ENCODE data around the gene ABCB8. TPM values are rescaled to one million over a fixed set of nuclear protein-coding genes. Genes with fewer than 3 reads are reported as not detected.

ABCB8 gene
- total and polyA plus RNA-seq, 12 donors: 15.5 to 62.3 (median 51.2) TPM

DNA sequence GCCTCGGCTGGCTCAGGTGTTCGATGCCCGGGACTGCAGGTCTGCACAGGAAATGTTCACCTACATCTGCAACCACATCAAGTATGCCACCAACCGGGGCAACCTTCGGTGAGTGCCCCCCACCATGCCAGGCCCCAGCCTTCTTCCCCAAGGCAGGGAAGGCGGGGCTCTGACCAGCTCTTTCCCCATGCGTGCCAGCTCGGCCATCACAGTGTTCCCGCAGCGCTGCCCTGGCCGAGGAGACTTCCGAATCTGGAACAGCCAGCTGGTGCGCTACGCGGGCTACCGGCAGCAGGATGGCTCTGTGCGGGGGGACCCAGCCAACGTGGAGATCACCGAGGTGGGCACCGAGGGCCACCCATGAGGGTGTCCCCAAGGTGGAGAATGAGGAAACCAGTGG, 29.9 kb upstream of the ABCB8 start:
- H3K4me3 ChIP-seq: no peak overlapping the region
- H3K4me1 ChIP-seq (replicated peaks in 1 of 2): no peaks in the 10 kb centered on the region
- no peak for TF ChIP-seq POLR2A (IDR thresholded peaks at IDR 0.05)
- TF ChIP-seq, protein P1, sequence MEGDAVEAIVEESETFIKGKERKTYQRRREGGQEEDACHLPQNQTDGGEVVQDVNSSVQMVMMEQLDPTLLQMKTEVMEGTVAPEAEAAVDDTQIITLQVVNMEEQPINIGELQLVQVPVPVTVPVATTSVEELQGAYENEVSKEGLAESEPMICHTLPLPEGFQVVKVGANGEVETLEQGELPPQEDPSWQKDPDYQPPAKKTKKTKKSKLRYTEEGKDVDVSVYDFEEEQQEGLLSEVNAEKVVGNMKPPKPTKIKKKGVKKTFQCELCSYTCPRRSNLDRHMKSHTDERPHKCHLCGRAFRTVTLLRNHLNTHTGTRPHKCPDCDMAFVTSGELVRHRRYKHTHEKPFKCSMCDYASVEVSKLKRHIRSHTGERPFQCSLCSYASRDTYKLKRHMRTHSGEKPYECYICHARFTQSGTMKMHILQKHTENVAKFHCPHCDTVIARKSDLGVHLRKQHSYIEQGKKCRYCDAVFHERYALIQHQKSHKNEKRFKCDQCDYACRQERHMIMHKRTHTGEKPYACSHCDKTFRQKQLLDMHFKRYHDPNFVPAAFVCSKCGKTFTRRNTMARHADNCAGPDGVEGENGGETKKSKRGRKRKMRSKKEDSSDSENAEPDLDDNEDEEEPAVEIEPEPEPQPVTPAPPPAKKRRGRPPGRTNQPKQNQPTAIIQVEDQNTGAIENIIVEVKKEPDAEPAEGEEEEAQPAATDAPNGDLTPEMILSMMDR (IDR thresholded peaks at IDR 0.05): no peak
- H3K9me3 ChIP-seq (replicated peaks in 1 of 3): no peaks in the 10 kb centered on the region
- no peaks in the 10 kb centered on the region for H3K36me3 ChIP-seq (replicated peaks in 1 of 2)
- no peak for DNase-seq
- intact Hi-C loops (cut with DNase I): no loop called here
- WGBS, 4 donors: 86 to 91% (median 89%) methylated on average over 15 to 20 of the region's 20 CpGs
- H3K27ac ChIP-seq: no peak overlapping the region
- H3K27me3 ChIP-seq: no peaks in the 10 kb centered on the region

DNA sequence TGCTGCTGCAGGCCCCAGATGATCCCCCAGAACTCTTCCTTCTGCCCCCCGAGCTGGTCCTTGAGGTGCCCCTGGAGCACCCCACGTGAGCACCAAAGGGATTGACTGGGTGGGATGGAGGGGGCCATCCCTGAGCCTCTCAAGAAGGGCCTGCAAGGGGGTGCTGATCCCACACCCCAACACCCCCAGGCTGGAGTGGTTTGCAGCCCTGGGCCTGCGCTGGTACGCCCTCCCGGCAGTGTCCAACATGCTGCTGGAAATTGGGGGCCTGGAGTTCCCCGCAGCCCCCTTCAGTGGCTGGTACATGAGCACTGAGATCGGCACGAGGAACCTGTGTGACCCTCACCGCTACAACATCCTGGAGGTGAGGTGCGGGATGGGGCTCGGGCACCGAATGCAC, 29.2 kb upstream of the ABCB8 start:
- no peaks in the 10 kb centered on the region for H3K27me3 ChIP-seq
- no peaks in the 10 kb centered on the region for H3K4me1 ChIP-seq (replicated peaks in 1 of 2)
- no peak overlapping the region for H3K27ac ChIP-seq
- 80 to 94% (median 88%) methylated on average over 1 to 12 of the region's 12 CpGs for WGBS, 4 donors
- H3K9me3 ChIP-seq (replicated peaks in 1 of 3): no peaks in the 10 kb centered on the region
- no peak overlapping the region for H3K4me3 ChIP-seq
- intact Hi-C loops (cut with DNase I): no loop called here
- no peak for TF ChIP-seq POLR2A (IDR thresholded peaks at IDR 0.05)
- TF ChIP-seq, protein P1 (IDR thresholded peaks at IDR 0.05): no peak
- no peak for DNase-seq
- no peaks in the 10 kb centered on the region for H3K36me3 ChIP-seq (replicated peaks in 1 of 2)

DNA sequence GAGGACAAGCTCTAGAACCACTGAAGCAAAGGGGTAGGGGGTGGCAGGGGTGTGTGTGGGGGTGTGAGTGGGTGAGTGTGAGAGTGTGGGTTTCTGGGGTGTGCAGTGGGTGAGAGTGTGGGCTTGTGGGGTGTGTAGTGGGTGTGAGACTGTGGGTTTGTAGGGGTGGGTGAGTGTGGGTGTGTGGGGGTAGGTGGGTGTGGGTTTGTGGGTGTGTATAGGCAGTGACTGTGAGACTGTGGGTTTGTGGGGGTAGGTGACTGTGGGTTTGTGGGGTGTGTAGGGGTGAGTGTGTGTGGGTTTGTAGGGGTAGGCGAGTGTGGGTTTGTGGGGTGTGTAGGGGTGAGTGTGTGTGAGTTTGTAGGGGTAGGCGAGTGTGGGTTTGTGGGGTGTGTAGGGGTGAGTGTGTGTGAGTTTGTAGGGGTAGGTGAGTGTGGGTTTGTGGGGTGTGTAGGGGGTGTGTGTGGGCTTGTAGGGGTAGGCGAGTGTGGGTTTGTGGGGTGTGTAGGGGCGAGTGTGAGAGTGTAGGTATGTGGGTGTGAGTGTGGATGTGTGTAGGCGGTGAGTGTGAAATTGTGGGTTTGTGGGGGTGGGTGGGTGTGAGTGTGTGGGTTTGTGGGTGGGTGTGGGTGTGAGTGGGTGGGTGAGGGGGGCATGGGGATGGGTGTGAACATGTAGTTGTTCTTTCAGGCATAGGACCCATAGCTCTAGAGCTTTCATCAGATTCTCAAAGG, 28.6 kb upstream of the ABCB8 start:
- TF ChIP-seq POLR2A (IDR thresholded peaks at IDR 0.05): no peak
- TF ChIP-seq, protein P1 (IDR thresholded peaks at IDR 0.05): no peak
- no peak for DNase-seq
- WGBS, 4 donors: 76 to 89% (median 83%) methylated on average over 5 of the region's 5 CpGs
- no peaks in the 10 kb centered on the region for H3K9me3 ChIP-seq (replicated peaks in 1 of 3)
- H3K4me3 ChIP-seq: no peak overlapping the region
- H3K36me3 ChIP-seq (replicated peaks in 1 of 2): no peaks in the 10 kb centered on the region
- no peaks in the 10 kb centered on the region for H3K27me3 ChIP-seq
- intact Hi-C loops (cut with DNase I): no loop called here
- no peak overlapping the region for H3K27ac ChIP-seq
- no peaks in the 10 kb centered on the region for H3K4me1 ChIP-seq (replicated peaks in 1 of 2)

DNA sequence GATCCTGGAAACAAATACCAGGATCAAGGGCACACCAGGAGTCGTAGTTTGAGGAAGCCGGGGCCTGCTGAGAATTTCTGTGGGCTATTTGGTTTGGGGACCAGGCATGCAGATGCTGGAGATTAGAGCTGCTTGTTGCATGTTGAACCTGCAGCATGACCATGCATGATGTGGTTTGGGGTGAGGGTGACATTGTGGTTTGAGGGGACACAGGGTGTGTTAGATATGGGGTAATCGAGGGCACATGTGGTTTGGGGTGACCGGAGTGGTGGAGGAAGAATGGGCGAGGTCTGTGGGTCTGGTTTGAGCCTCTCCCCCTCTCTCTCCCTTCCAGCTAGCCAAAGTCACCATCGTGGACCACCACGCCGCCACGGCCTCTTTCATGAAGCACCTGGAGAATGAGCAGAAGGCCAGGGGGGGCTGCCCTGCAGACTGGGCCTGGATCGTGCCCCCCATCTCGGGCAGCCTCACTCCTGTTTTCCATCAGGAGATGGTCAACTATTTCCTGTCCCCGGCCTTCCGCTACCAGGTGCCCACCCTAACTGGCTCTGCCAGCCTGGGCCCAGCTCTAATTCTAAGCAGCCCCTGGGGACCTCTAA, 27.3 kb upstream of the ABCB8 start:
- H3K27me3 ChIP-seq: no peaks in the 10 kb centered on the region
- H3K36me3 ChIP-seq (replicated peaks in 1 of 2): no peaks in the 10 kb centered on the region
- intact Hi-C loops (cut with DNase I): no loop called here
- TF ChIP-seq, protein P1 (IDR thresholded peaks at IDR 0.05): no peak
- no peak for TF ChIP-seq POLR2A (IDR thresholded peaks at IDR 0.05)
- DNase-seq: no peak
- no peaks in the 10 kb centered on the region for H3K4me1 ChIP-seq (replicated peaks in 1 of 2)
- 83 to 88% (median 86%) methylated on average over 7 to 13 of the region's 13 CpGs for WGBS, 4 donors
- H3K4me3 ChIP-seq: no peak overlapping the region
- H3K27ac ChIP-seq: no peak overlapping the region
- H3K9me3 ChIP-seq (replicated peaks in 1 of 3): no peaks in the 10 kb centered on the region
